ENCODE data around the gene LYRM9. TPM values are rescaled to one million over a fixed set of nuclear protein-coding genes. Genes with fewer than 3 reads are reported as not detected.

Gene LYRM9
- polyA plus RNA-seq, 3 donors, result 5.9 to 7.6 (median 6.3) TPM

DNA sequence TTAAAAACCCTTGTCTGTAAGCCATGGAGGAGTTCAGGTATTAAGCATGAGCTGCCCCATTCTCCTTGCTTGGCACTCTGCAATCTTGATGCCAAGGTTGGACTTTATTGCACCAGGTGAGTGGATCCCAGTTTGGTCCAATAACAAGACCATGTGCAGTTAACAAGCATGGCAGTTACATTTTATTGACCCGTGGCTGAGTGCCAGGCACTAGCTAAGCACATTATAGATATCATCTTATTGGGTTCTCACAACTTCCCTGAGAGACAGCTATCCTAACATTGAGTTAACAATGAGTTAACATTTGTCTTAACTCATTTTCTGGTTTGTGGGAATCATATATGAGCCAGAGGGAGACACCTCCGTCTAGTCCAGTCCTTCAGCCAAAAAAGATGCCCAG, 21.8 kb downstream of the LYRM9 start:
- H3K4me3 Mint-ChIP-seq, result no peak overlapping the region
- H3K27ac ChIP-seq (ENCODE audit: low read depth in 1 of 2, low read length in 2 of 2), result no peak overlapping the region
- H3K4me3 ChIP-seq (replicated peaks in 1 of 3; ENCODE audit: low read depth in 2 of 3, low read length in 3 of 3), result no peak overlapping the region
- H3K9ac ChIP-seq (ENCODE audit: insufficient read depth, low read length, poor library complexity, severe bottlenecking), result no peak overlapping the region
- intact Hi-C loops (cut with micrococcal nuclease), result loop anchor here (10.0 kb wide), 2 partner anchors 207 to 217 kb away; no protein-coding TSS in a partner anchor
- no peaks in the 10 kb centered on the region for H3K27me3 ChIP-seq (ENCODE audit: control insufficient read depth in 2 of 2, insufficient read depth in 2 of 2, low read length in 2 of 2)
- H3K36me3 ChIP-seq (replicated peaks in 1 of 2; ENCODE audit: control insufficient read depth in 1 of 2, insufficient read depth in 2 of 2, low read length in 2 of 2), result no peaks in the 10 kb centered on the region
- H3K9me3 Mint-ChIP-seq, result peaks cover 0 to 4% (median 0%) of the 10 kb centered on the region in 7 donors
- WGBS (ENCODE audit: insufficient coverage), result no CpG with 5 or more reads among the region's 2 CpGs
- H3K4me2 ChIP-seq (replicated peaks; ENCODE audit: extremely low read depth, low read length, poor library complexity, severe bottlenecking), result no peak overlapping the region
- no peaks in the 10 kb centered on the region for H3K4me1 ChIP-seq (ENCODE audit: control insufficient read depth in 1 of 2, insufficient read depth in 2 of 2, low read length in 2 of 2)
- no peaks in the 10 kb centered on the region for H3K9me3 ChIP-seq (replicated peaks in 1 of 2; ENCODE audit: control insufficient read depth in 1 of 2, insufficient read depth in 1 of 2, low read length in 2 of 2)
- peaks cover 0 to 2% (median 0%) of the 10 kb centered on the region in 3 donors for H3K27me3 Mint-ChIP-seq (ENCODE audit: low read depth in 3 of 3)
- no peak for DNase-seq
- H4K20me1 ChIP-seq (ENCODE audit: insufficient read depth, low read length), result no peaks in the 10 kb centered on the region
- TF ChIP-seq, protein P1, sequence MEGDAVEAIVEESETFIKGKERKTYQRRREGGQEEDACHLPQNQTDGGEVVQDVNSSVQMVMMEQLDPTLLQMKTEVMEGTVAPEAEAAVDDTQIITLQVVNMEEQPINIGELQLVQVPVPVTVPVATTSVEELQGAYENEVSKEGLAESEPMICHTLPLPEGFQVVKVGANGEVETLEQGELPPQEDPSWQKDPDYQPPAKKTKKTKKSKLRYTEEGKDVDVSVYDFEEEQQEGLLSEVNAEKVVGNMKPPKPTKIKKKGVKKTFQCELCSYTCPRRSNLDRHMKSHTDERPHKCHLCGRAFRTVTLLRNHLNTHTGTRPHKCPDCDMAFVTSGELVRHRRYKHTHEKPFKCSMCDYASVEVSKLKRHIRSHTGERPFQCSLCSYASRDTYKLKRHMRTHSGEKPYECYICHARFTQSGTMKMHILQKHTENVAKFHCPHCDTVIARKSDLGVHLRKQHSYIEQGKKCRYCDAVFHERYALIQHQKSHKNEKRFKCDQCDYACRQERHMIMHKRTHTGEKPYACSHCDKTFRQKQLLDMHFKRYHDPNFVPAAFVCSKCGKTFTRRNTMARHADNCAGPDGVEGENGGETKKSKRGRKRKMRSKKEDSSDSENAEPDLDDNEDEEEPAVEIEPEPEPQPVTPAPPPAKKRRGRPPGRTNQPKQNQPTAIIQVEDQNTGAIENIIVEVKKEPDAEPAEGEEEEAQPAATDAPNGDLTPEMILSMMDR (IDR thresholded peaks at IDR 0.05), result no peak
- peaks cover 8% of the 10 kb centered on the region for H3K4me1 Mint-ChIP-seq
- H3K79me2 ChIP-seq (ENCODE audit: insufficient read depth, low read length), result no peaks in the 10 kb centered on the region
- H2AFZ ChIP-seq (ENCODE audit: insufficient read depth, low read depth, low read length, poor library complexity, severe bottlenecking), result no peak overlapping the region
- H3K27ac Mint-ChIP-seq, result no peak overlapping the region
- no peaks in the 10 kb centered on the region for H3K36me3 Mint-ChIP-seq

DNA sequence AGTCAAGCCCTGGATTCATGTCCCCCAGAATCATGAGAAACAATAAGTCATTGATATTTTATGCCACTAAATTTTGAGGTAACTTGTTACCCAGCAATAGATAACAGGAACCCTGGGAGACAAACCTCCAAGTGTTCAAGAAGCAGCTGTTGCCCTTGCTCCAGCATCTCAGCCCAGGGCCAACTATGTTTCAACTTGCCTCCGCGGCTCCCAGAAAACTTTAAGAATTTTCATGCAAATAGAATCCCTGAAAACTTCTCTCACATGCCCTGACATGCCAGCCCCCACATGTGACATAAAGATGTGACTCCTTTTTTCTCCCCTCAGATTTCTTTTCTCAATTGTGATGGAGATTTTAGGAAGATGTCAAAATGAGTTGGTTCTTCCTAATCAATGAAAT, 22.8 kb downstream of the LYRM9 start:
- Mint-ChIP-seq H3K4me3 (no peak overlapping the region), H3K27ac (no peak overlapping the region), H3K4me1 (peaks cover 1% of the 10 kb centered on the region), H3K36me3 (no peaks in the 10 kb centered on the region), H3K9me3 (peaks cover 0 to 4% (median 0%) of the 10 kb centered on the region in 7 donors), H3K27me3 (ENCODE audit: low read depth in 3 of 3) (peaks cover 0 to 2% (median 0%) of the 10 kb centered on the region in 3 donors)
- Histone ChIP-seq H3K4me3 (replicated peaks in 1 of 3; ENCODE audit: low read depth in 2 of 3, low read length in 3 of 3) (no peak overlapping the region), H3K79me2 (ENCODE audit: insufficient read depth, low read length) (no peaks in the 10 kb centered on the region), H3K27ac (ENCODE audit: low read depth in 1 of 2, low read length in 2 of 2) (no peak overlapping the region), H3K36me3 (replicated peaks in 1 of 2; ENCODE audit: control insufficient read depth in 1 of 2, insufficient read depth in 2 of 2, low read length in 2 of 2) (no peaks in the 10 kb centered on the region), H3K4me2 (replicated peaks; ENCODE audit: extremely low read depth, low read length, poor library complexity, severe bottlenecking) (no peak overlapping the region), H3K9ac (ENCODE audit: insufficient read depth, low read length, poor library complexity, severe bottlenecking) (no peak overlapping the region), H3K9me3 (replicated peaks in 1 of 2; ENCODE audit: control insufficient read depth in 1 of 2, insufficient read depth in 1 of 2, low read length in 2 of 2) (no peaks in the 10 kb centered on the region), H4K20me1 (ENCODE audit: insufficient read depth, low read length) (no peaks in the 10 kb centered on the region), H3K4me1 (ENCODE audit: control insufficient read depth in 1 of 2, insufficient read depth in 2 of 2, low read length in 2 of 2) (no peaks in the 10 kb centered on the region), H2AFZ (ENCODE audit: insufficient read depth, low read depth, low read length, poor library complexity, severe bottlenecking) (no peak overlapping the region), H3K27me3 (ENCODE audit: control insufficient read depth in 2 of 2, insufficient read depth in 2 of 2, low read length in 2 of 2) (no peaks in the 10 kb centered on the region)
- 100% methylated on average over 2 of the region's 2 CpGs for WGBS (ENCODE audit: insufficient coverage)
- intact Hi-C loops (cut with micrococcal nuclease), result loop anchor here (10.0 kb wide), 2 partner anchors 206 to 216 kb away; no protein-coding TSS in a partner anchor
- DNase-seq, result no peak
- TF ChIP-seq, protein P1 (IDR thresholded peaks at IDR 0.05), result no peak
